Activated CD4-positive, alpha-beta T cell treated with anti-CD3 and anti-CD28 coated beads, Interleukin-2, amount 50 U/mL, for 16 hours (primary cell): ENCODE measurements around the gene AADACL3.
"Not testable (repeated sequence)": the region's sequence is repeated elsewhere in the genome, so short reads cannot be mapped to it uniquely, and the experiment has no call there.

Experiments used
- DNase-seq: peaks from one replicate; pipeline ENCODE4 v3.0.0-alpha.2; 2020

Gene AADACL3

DNA sequence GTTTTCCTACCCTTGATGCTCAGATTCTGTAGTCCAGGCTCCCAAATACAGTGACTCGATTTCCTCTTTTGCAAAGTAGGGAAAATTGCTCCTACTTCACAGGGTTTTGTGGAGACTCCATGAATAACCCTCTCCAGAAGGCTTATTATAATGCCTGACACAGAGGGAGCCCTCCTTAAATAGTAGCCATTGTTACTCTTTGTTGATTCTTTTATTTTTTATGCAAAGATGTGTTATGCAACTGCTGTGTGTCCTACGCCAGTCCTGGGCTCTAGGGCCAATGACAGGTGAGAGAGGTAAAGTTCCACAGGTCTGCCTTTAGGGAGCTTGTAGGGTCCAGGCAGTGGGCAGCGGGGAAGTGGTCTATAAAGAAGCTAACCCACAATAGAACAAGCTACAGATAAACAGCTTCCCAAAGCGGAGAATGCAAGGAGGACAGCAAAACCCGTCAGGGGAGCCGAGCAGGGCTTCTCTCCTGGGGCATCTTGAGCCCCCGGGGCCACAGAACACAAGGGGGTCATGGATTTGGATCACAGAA is 1.5 kb downstream of the AADACL3 start:
- no peak for DNase-seq

DNA sequence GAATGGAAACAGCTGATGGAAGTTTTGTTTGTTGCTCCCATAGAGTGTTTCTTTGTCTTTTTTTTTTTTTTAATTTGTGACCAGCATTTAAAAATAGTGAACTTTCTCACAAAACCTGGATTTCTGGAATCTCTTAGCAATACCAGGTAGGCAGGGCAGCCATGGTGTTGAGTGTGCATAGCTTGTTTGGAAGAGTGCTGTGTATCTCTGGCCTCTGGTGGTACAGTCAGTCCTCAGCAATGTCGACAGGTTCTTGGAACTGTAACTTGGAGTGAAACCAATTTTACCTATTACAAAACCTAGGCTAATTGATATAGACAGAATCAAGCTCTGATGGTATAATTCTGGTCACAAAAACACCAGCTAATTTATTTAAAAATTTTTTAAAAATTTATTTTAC is 6.7 kb downstream of the AADACL3 start:
- DNase-seq: no peak

DNA sequence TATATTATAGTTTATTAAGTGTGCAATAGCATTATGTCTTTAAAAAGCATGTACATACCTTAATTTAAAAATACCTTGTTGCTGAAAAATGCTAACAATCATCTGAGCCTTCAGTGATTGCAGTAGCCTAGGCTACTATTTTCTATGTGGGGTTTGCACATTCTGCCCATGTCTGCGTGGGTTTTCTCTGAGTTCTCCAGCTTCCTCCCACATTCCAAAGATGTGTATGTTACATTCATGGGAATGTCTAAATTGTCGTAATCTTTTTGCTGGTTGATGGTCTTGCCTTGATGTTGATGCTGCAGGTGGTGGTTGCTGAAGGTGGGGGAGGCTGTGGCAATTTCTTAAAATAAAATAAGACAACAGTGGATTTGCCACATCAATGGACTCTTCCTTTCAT is 12.5 kb downstream of the AADACL3 start:
- no peak for DNase-seq

DNA sequence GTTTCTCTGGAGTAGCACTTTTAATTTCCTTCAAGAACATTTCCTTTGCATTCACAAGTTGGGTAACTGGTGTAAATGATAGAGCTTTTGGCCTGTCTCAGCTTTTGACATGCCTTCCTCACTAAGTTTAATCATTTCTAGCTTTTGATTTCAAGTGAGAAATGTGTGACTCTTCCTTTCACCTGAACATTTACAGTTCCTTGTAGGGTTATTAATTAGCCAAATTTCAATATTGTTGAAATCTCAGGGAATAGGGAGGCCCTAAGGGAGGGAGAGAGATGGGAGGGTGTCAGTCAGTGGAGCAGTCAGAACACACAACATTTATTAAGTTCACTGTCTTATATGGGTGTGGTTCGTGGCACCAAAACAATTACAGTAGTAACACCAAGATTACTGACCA is 14.2 kb downstream of the AADACL3 start:
- no peak for DNase-seq

DNA sequence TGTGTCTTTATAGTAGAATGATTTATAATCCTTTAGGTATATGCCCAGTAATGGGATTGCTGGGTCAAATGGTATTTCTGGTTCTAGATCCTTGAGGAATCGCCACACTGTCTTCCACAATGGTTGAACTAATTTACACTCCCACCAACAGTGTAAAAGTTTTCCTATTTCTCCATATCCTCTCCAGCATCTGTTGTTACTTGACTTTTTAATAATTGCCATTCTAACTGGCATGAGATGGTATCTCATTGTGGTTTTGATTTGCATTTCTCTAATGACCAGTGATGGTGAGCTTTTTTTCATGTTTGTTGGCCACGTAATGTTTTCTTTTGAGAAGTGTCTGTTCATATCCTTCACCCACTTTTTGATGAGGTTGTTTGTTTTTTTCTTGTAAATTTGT is 15.2 kb downstream of the AADACL3 start:
- not testable (repeated sequence) for DNase-seq

DNA sequence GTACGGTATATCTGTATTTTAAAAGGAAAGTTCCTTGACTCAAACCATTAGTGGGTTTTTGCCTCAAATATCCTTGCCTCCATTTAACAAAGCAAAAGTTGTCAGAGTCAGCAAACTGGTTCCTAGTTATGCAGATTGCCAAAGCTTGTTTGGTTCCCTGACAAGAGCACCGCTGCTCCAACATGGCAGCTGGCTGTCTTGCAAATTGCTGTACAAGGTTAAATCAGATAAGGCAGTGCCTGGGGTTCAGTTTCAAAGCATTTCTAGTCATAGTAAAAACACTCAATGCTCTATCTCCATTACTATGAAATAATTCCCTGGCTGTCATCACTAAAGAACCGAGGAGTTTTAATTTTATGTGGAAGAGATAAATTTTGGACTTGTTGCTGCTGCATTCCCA is 18.7 kb downstream of the AADACL3 start:
- no peak for DNase-seq

DNA sequence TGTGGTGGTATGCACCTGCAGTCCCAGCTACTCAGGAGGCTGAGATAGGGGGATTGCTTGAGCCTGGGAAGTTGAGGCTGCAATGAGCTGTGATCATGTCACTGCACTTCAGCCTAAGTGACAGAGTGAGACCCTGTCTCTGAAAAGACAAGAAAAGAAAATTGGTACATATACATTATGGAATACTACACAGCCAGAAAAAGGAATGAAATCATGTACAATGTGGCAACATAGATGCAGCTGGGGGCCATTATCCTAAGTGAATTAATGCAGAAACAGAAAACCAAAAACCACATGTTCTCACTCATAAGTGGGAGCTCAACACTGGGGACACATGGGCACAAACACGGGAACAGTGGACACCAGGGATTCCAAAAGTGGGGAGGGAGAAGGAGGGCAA is 23.0 kb downstream of the AADACL3 start:
- DNase-seq: no peak

DNA sequence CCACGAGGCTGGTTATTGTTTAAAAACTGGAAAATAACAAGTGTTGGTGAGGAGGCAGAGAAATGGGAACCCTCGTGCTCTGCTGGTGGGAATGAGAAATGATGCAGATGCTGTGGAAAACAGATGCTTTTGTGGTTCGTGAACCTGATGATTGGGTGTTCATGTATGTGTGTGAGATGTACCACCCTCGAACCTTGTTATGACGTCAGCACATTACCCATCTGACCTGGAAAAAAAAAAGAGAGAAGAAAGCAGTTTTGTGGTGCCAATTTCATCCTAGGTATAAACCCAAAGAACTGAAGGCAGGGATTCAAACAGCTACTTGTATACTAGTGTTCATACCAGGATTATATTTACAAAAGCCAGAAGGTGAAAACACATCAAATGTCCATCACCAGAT is 23.7 kb downstream of the AADACL3 start:
- no peak for DNase-seq

DNA sequence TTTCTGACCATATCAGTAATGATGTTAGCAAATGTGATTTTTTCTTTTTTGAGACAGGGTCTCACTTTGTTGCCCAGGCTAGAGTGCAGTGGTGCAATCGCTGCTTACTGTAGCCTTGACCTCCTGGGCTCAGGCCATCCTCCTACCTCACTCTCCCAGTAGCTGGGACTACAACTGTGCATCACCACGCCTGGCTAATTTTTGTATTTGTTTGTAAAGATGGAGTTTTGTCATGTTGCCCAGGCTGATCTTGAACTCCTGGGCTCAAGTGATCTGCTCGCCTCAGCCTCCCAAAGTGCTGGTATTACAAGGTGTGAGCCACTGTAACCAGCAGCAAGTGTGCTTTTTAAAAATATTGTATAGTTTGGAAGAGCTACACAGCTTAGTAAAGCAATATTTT is 26.0 kb downstream of the AADACL3 start:
- DNase-seq: no peak

DNA sequence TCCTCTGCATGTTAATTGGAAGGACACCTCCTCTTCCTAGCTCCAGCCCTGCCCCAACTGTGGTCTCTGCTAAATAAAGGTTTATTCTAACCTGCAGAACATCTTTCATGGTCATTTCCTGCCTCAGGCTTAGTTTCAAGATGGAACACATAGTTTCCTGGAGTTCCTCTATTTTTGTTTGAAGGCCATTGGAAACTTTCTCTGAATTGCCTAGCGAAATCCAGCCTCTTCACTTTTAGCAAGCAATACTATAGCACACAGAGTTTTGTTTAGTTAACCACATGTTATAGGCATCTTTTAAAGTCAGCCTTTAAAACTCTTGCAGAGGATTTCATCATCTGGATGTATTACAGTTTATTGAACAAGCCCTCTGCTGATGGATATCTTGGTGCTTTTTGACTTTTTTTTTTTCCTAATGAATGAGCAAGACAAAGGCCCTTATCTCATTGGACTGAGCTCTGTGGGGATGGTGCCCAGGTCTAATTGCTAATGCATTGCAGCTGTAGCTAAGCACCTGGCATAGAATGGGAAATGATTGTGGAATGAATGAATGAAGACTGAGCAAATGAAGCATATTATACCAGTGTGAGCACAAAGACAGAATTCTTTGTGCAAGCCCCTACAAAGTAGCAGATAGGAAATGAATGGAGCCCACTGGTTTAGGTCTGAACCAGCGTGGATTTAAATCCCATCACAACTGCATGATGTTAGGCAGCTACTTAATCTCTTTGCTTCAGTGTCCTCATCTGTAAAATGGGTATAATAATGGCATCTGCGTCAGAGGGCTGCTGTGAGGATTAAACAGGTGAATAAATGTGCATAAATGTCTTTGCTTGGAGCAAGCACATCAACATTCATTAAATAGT is 29.4 kb downstream of the AADACL3 start:
- DNase-seq: no peak

DNA sequence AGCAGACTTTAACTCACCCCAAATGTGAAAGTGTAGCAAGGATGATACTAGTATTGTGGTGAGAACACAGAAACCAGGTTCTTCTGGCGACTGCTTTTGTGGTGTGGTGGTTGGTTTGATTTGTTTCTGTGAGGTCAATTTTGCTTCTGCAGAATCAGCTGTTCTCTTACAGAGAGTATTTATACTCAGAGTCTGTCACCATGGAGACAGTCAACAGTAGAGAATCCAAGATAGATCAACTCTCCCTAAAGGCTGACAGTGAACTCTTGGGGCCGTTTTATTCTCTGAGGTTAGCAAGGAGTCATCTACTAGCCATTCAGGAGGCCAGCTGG is 30.0 kb downstream of the AADACL3 start, which contains the start of gene CFAP107:
Gene CFAP107, plus strand, starts transcription at position 209 of the 332 bp plus-strand sequence. CDS start 231 bp downstream, outside the sequence.
- peak; percentile 50 for DNase-seq

DNA sequence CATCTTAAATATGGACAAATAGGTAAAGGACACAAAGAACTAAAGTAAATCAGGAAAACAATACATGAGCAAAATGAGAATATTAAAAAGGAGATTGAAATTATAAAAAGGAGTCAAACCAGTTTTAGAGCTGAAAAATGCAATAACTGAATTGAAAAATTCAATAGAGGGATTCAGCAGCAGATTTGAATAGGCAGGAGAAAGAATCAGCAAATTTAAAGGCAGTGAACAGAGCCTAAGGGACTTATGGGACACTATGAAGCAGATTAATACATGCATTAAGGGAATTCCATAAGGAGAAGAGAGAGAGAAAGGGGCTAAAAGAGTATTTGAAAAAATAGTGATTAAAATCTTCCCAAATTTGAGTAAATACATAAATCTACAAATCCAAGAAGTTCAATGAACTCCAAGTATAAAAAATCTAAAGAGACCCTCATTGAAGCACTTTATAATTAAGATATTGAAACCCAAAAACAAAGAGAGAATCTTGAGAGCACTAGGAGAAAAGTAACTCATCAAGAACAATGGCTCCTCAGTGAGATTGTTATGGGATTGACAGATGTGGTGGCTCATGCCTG is 33.0 kb downstream of the AADACL3 start:
- no peak for DNase-seq

DNA sequence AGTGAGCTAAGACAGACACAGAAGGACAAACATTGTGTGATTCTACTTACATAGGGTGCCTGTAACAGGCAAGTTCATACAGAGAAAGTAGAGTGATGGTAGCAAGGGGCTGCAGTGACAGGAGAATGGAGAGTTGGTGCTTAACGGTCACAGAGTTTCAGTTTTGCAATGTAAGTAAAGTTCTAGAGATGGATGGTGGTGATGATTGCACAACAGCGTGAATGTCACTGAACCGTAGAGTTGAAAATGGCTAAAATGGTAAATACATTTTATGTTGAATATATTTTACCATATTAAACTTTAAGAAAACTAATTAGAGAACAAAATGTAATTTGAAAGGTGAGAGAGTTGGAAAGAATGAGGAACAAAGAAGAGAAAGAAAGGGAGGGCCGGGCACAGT is 38.8 kb downstream of the AADACL3 start:
- no peak for DNase-seq

DNA sequence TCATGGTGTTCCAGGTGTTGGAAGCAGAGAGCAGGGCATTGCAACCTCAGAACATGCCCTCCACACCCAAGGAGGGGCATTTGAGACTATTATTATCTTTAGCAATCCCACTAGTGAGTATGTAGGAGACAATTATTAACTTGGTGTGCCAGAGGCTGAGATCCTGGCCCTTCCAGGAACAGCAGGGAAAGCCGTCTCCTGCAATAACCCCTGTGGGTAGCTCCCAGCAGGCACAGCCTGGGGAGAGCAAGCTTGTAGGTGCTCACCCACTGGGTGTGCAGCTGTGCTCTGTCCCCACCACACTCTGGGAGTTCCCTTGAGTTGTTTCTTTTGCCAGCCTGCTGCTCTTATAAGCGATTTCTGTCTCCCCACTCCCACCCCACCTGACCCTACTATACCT is 40.4 kb downstream of the AADACL3 start:
- DNase-seq: no peak

DNA sequence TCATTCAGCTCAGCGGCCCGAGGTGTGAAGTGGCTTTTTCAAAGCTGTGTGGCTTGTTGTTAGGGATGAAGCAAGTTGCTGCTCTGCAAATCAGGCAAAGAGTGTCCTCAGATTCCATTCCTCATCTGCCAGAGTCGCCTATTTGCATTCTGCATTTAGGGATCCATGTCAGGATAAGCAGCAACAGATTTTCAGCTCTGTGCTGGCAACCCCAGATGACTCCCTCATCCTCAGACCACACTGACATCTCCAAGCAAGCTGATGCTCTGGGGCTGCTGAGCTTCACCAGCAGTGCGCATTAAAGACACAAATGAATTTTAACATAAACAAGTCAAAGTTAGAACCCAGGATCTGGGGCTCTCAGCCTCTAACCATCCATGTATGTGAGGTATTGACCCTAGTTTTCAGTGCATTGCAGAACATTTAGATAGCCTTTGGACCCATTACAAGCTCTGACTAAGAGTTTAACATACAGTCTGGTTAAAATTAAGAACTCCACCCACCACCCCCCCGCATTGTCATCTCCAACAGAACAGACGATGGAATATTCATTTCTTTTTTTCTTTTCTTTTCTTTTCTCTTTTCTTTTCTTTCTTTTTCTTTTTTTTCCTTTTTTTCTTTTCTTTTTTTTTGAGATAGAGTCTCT is 41.0 kb downstream of the AADACL3 start:
- DNase-seq: no peak

DNA sequence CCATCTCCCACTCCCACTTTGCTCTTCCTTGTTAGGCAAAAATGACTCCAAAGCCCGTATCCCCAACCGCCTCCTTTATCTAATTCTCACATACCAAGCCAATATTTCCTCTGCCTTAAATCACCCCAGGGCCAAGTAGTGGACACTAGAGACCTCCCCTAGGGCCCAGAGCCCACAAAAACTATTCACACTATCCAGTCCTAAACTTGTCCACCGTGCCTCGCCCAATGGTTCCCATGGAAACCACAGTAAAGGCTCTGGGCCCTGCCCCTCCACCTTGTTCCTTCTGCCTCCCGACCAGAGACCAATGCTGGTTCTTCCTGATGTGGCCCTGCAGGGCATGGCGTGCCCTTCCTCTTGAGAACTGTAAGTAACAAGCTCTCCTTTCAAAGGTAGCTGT is 41.9 kb downstream of the AADACL3 start:
- no peak for DNase-seq

DNA sequence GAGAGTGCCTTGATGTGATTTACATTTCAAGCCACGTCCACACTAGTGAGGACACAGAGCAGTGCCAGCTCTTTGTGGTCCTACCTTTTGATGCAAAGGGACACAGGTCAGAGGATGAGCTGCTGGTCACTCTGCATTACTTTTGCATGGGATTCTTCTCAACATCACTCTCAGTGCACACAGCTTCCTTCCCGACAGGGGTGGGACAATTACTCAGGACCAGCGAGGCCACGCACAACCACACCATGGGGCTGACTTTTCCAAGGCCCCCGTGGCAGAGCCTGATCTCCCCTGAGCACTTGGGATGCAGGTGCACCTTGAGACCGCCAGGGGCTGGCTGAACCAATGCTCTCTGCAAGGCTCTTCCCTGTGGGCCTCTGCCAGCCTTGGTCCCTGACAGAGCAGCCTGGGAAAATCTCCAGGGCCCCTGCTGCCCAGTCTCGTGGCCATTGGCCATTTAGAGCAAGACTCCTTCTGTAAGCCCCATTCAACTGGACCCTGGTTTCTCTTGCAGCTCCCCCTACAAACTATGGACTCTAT is 44.4 kb downstream of the AADACL3 start:
- DNase-seq: no peak

DNA sequence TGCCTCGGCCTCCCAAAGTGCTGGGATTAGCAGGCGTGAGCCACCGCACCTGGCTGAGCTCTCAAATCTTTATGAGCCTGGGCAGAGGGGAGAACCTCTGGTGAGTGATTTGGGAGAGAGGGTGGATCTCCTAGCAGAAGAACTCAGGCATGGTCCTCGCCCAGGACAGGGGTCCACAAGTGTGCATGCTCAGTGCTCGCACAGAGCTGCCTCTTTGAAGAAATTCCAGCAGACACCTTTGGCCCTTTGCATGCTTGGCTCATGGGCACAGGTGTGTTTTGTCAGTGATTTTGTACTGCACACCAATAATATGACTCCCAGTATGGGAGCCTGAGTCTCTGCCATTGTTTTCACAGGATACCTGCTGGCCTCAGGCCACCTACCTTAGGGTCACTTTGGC is 45.9 kb downstream of the AADACL3 start:
- no peak for DNase-seq

DNA sequence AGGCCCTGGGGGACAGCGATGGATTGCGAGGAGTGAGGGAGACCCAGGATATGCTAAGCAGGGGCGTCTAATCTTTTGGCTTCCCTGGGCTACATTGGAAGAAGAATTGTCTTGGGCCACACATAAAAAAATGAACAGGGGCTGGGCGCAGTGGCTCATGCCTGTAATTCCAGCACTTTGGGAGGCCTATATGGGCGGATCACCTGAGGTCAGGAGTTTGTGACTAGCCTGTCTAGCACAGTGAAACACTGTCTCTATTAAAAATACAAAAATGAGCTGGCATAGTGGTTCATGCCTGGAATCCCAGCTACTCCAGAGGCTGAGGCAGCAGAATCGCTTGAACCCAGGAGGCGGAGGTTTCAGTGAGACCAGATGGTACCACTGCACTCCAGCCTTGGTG is 46.9 kb downstream of the AADACL3 start:
- DNase-seq: no peak

DNA sequence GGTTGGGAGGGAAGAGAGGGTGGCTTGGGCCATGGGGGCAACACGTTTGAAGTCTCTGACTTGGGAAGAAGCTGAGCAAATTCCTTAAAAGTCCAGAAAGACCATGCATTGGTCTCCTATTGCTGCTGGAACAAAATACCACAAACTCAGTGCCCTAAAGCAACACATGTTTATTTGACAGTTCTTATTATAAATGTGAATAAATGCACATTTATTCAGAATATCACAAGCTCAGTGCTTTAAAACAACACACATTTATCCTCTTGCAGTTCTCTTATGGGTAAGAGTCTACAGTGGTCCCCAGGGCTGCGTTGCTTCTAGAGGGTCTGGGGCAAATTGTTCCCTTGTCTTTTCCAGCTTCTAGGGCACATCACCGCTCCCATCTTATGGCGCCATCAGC is 47.6 kb downstream of the AADACL3 start:
- DNase-seq: no peak

DNA sequence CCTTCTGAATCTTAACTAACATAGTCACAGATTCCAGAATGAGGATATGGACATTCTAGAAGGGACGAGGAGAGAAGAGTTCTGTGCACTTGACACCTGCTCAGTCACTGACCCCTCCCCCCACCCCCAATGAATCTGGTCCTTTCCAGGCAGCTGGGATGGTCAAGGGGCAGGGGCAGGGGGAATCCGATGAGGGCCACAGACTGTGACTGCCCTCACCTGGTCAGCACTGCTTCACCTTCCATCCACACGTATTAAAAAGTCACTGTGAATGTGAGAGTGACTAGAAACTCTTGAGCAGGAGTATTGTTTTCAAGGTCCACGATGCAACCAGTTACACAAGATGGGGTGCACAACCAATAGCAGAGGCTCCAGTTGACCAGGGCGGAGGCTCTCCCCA is 48.1 kb downstream of the AADACL3 start:
- no peak for DNase-seq

DNA sequence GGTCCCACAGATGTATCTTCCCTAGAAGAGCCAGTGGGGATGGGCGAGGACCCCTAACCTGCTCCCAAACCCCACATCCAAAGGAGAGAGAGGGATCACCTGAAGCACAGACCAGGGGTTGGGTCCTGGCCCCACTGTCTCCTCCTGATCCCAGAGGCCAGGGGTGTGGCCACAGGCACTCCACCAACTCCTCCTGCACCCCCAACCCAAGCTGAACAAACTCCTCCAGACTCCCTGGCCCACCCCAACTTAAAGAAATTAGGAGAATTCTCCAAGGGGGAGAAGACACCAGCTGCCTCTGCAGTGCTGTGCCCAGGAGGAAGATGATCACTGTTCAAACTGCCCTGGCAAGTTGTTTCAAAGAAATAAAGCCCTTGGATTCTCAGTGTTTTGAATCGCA is 53.1 kb downstream of the AADACL3 start:
- no peak for DNase-seq

DNA sequence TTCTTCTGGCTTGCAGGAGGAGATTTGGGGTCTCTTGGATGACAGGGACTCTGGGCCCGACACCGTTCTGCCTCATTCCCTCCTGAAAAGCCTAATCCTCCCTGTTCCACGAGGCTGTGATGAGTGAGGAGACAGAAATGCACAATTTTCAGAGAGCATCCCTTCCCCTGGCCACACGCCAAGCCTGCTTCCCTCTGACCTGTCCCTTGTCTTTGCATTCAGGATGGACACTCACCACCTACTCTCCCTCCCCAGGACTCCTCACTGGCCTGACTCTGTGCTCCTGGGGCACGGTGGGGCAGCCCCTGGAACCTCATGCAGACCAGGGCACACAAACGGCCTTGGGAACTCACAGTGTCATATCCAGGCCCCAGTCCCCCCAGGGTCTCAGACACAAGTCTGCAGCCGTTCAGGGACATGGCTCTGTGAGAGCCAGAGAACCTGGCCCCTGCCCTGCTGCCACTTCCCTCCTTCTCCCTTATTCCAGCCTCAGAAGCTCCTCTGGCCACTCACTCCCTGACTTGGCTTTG is 54.1 kb downstream of the AADACL3 start:
- DNase-seq: no peak

DNA sequence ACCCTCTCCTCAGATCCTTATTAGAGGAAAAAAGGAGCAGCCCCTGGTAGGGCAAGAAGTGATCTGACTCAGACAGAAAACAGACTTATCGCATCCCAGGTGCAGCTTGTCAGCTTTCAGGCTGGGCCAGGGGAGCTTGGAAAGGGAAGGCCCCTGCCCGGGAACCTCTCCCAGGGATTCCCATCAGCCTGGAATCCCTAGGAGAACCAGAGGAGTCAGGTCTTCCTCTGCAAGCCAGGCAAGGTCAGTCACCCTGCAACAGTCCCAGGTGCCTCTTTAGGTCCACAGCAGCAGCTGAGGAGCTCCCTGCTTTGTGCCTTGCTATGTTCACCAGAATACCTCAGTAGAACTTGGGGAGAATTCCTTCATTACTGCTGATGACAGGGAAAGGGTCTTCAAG is 54.7 kb downstream of the AADACL3 start:
- DNase-seq: no peak
